GM10248 (cell line): ENCODE results near the gene PIK3R5.
A peak's percentile ranks its signal among the peaks of the same experiment; 100 is the strongest.
"Not testable (repeated sequence)": the region's sequence is repeated elsewhere in the genome, so short reads cannot be mapped to it uniquely, and the experiment has no call there.

Source experiments
- CTCF ChIA-PET: fragments of 300-600 bp; sonication (Branson Sonifier 250); formaldehyde crosslinking; extraction: SDS; loops from one replicate; lab custom pipeline; 2021; ENCODE audit warnings: antibody characterized with exemption; lab: Yijun Ruan, JAX
- POLR2A ChIA-PET: fragments of 350-650 bp; sonication (Branson Sonifier 250); formaldehyde crosslinking; extraction: SDS; loops from one replicate; lab custom pipeline; 2020; ENCODE audit warnings: antibody characterized with exemption; lab: Yijun Ruan, JAX
- DNase-seq: peaks from one replicate; pipeline ENCODE4 v3.0.0; 2012; ENCODE audit errors: extremely low spot score
- TF ChIP-seq, protein P1 (sequence below): IDR thresholded peaks from 2 replicates; pipeline ENCODE4 v1.5.1; 2012; ENCODE audit warnings: mild to moderate bottlenecking, low read depth; ENCODE audit errors: extremely low read depth, missing control alignments, control extremely low read depth

Gene PIK3R5

DNA sequence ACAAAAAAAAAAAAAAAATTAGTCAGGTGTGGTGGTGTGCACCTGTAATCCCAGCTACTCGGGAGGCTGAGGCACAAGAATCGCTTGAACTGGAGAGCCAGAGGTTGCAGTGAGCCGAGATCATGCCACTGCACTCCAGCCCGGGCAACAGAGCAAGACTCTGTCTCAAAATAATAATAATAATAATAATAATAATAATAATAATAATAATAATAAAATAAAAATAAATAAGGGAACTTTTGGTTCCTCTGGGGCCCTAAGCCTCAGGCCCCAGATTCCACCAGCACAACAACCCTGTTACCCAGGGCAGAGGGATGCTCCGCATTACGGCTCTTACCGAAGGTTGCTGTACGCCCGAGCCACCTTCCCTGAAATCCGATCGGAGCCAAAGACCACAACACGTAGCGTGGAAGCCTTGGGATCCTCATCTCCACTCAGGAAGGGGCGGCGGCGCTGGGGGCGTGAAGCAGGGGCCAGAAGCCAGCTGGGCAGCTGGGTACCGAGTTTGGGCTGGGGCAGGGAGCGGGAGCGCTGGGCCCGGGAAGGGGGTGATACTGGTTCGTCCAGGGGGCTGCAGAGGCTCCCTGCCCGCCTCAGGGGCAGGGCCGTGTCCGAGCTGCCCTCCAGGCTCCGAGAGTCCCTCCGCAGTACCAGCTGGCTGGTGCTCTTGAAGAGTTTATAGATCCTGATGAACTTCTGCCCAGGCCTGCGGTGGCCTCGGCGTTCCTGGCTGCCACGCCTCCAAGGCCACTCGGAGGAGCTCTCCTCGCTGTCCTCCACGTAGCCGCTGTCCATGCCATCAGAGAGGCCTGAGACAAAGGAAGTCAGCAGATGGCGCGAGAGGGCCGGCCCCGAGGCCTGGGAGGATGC is 77.4 kb downstream of the PIK3R5 start:
- ChIA-PET CTCF (interaction anchor here (1.1 to 1.6 kb wide), 5 partner anchors 9 to 110 kb away, joined by 3 to 6 read pairs (median 5); no protein-coding TSS in a partner anchor), POLR2A (no interaction called here)
- TF ChIP-seq, protein P1, sequence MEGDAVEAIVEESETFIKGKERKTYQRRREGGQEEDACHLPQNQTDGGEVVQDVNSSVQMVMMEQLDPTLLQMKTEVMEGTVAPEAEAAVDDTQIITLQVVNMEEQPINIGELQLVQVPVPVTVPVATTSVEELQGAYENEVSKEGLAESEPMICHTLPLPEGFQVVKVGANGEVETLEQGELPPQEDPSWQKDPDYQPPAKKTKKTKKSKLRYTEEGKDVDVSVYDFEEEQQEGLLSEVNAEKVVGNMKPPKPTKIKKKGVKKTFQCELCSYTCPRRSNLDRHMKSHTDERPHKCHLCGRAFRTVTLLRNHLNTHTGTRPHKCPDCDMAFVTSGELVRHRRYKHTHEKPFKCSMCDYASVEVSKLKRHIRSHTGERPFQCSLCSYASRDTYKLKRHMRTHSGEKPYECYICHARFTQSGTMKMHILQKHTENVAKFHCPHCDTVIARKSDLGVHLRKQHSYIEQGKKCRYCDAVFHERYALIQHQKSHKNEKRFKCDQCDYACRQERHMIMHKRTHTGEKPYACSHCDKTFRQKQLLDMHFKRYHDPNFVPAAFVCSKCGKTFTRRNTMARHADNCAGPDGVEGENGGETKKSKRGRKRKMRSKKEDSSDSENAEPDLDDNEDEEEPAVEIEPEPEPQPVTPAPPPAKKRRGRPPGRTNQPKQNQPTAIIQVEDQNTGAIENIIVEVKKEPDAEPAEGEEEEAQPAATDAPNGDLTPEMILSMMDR: no peak
- no peak for DNase-seq

DNA sequence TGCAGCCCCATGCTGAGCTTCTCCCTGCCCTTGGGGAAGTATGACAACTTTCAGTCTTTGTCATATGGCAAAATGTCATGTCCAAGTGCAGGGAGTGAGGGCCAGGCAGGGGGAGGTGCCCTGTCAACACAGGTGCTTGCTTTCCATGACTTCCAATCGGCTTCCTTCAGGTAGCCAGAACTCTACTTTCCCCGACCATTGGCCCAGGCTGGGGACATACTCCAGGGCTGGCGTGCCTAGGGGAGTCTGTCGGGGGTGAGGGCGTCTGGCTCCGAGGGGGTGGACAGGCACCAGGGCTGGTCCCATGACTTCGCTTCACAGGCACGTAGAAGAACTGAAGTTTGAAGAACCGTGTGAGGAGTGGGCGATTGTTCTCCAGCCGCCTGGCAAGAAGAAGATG is 78.2 kb downstream of the PIK3R5 start:
- ChIA-PET POLR2A (no interaction called here), CTCF (interaction anchor here (1.4 kb wide), 1 partner anchor 110 kb away, joined by 4 read pairs; no protein-coding TSS in a partner anchor)
- TF ChIP-seq, protein P1: no peak
- DNase-seq: no peak

DNA sequence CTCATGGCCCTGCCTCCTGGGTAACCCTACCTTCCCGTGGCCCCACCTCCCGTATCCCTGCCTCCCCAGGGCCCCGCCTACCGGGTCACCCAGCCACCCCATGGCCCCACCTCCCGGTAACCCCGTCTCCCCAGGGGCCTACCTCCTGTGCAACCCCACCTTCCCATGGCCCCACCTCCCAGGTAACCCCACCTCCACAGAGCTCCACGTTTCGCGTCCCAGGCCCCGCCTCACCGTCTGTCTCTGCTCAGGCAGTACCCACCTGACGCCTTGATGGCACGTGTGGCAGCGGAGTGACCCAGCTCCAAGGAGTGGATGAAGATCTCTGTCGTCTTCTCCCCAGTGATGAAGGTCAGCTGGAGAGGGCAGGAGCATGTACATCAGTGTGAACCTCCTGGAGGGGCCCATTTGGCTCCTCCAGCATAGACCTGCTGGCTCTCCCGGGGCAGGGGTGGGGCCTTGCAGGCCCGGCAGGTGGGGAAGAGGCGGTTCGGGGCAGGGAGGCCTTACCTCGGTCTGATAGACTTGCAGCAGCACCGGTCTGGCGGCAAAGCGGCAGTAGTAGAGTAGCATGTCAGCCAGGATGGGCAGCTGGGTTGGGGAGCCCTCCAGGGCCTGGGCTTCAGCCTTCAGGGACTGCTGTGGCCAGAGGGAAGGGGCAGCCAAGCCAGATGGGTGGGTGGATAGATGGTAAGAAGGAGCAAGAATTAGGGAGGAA is 79.4 kb downstream of the PIK3R5 start:
- ChIA-PET POLR2A (no interaction called here), CTCF (interaction anchor here (1.4 kb wide), 1 partner anchor 112 kb away, joined by 4 read pairs; no protein-coding TSS in a partner anchor)
- no peak for DNase-seq
- TF ChIP-seq, protein P1: no peak

DNA sequence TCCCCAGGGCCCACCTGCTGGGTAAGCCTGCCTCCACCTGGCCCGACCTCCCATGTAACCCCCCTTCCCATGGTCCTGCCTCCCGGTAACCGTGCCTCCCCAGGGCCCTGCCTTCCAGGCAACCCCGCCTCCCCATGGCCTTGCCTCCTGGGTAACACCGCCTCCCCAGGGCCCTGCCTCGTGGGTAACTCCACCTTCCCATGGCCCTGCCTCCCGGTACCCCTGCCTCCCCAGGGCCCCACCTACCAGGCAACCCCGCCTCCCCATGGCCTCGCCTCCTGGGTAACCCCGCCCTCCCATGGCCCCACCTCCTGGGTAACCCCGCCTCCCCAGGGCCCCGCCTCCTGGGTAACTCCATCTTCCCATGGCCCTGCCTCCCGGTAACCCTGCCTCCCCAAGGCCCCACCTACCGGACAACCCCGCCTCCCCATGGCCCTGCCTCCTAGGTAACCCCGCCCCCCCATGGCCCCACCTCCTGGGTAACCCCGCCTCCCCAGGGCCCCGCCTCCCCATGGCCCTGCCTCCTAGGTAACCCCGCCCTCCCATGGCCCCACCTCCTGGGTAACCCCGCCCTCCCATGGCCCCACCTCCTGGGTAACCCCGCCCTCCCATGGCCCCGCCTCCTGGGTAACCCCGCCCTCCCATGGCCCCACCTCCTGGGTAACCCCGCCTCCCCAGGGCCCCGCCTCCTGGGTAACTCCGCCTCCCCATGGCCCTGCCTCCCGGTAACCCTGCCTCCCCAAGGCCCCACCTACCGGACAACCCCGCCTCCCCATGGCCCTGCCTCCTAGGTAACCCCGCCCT is 80.1 kb downstream of the PIK3R5 start:
- DNase-seq: peak; percentile 53
- POLR2A ChIA-PET, CTCF ChIA-PET: not testable (repeated sequence)

DNA sequence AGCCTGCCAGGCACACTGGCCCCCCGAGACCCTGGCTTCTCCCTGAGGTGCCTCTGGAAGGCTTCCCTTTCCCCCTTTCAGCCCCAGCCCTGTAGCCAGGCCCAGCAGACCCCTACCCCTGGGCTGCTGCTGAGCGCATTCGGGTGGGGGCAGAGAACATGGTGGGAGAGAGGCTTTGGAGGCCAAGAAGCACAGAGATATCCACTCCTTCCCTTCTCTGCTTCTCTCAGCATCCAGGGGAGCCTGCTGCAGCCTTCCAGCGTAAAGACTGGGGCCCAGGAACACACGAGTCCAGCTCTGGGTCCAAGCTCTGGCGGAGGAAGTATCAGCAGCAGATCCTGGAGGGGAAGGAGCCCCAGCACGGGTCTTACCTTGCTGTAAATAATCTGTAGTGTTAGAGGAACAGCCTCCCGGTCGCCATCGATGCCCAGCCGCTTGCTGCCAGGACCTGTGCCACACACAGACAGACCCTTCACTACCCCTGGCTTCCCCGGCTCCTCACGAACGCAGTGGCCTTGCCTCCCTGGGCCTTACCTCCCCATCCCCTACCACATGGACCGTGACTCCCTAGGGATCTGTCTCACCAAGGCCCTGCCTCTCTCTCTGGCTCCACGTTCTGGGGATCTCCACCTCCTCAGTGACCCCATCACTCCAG is 81.0 kb downstream of the PIK3R5 start:
- ChIA-PET POLR2A (no interaction called here), CTCF (no interaction called here)
- TF ChIP-seq, protein P1: no peak
- no peak for DNase-seq

DNA sequence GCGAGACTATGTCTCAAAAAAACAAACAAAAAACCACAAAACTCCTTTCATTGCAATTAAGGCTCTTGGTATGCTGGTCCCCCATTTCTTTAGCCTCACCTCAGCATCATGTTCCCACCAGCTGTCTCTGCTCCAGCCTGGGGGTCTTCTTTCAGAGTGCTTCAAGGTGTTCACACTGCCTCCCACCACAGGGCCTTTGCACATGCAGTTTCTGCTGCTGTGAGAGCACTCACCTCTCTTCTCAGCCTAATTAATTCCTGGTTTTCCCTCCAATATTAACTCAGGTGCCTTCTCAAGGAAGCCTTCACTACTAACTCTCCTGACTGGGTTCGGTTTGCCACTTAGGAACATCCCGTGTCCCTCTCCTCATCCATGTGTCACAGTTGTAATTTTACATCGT is 82.2 kb downstream of the PIK3R5 start:
- ChIA-PET CTCF (no interaction called here), POLR2A (no interaction called here)
- TF ChIP-seq, protein P1: no peak
- no peak for DNase-seq
